NOMO-1 (cell line): ENCODE results near the gene HHAT.
A peak's percentile ranks its signal among the peaks of the same experiment; 100 is the strongest.

Experiments
- DNase-seq, 2 experiments: peaks; one replicate each; lab custom pipeline; 2025; ENCODE audit not compliant: unreplicated experiment in 2 of 2; lab: John Stamatoyannopoulos, UW

Gene HHAT

DNA sequence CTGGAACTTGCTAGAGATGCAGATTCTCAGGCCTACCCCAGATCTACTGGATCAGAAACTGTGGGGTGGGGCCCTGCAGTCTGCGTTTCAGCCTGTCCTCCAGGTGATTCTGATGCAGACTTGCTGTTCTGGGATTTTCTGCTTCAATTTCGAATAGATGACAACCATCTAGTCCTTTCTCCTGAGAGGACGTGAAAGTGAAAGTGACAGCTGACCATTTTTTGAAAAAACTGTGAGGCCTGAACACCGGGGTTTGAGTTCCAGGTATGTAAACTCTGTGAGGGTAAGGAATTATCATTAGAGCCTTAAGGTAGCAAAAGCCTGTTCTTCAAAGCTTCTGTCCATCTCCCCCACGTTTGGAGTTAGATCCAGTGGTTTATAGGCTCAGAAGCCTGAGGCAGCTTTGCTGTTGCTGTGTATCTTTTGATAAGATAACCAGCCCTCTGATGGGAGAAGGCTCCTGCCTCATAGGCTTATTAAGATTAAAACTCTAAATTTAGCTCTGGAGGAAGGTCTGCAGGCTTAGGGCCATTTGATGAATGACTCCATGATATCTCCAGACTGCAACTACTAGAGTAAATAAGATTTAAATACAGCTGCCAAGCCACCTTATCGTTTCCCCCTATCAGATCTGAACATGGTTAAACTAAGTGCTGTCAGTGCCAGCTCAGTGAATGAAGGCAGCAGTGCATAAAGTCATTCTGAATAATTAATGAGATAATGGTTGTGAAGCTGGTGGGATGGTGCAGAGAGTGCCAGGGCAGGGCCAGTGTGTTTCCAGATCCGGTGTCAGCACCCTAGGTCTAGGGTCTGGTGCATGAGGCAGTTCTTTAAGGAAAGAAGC, 335.2 kb downstream of the HHAT start:
- DNase-seq, result no peak

DNA sequence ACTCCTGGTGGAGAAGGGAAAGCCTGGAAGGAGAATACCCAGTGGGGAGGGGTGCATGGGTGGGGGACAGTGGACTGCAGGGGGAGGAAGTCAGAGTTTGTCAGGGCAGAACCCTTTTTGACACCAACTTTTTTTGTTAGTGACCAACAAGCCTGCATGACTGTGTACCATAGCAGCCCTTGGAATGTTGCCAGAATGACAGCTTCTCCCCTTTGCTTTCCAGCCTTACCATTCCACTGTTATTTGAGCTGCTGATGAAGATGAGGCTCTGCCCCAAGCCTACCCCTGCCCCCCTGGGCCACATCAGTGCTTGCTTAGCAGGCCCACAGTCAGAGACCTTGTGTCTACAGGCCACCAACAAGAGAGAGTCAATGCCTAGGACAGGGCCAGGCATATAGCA, 341.2 kb downstream of the HHAT start:
- no peak for DNase-seq

DNA sequence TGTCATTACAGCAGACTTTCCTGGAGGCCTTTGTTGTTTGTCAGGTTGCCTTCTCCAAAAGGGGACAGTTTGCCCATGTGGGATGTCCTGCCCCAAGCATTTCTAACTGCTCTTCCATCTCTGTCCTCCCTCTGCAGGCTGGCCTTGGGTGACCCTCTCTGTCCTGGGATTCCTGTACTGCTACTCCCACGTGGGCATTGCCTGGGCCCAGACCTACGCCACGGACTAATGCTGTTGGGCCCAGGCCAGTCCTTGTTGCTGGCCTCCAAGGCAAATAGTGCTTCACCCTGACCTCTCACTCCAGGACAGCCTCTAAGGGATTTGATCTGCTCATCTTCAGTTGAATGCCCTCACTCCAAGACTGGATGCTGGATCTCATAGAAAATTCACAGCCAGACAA, 345.4 kb downstream of the HHAT start:
- no peak for DNase-seq

DNA sequence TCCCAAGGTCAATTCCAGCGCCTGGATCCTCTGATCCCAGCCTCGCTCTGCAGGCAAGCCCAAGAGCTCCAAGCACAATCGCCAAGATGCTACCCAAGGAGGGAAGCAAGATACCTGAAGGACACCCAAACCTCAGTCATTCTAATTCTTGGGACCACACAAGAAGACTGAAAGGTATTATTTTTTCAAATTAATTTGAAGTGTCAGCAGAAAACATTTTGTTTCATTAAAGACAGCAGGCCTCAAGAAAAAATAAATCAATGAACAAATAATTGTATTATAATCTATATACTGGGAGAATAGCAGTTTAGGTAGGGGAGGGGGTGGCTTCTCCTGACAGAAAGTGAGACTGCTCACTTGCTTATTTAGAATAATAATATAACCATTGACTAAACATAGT, 347.8 kb downstream of the HHAT start:
- DNase-seq, result no peak

GRCh38 chr1:210677533-210677932, 348.8 kb downstream of the HHAT start:
- DNase-seq, result no peak

DNA sequence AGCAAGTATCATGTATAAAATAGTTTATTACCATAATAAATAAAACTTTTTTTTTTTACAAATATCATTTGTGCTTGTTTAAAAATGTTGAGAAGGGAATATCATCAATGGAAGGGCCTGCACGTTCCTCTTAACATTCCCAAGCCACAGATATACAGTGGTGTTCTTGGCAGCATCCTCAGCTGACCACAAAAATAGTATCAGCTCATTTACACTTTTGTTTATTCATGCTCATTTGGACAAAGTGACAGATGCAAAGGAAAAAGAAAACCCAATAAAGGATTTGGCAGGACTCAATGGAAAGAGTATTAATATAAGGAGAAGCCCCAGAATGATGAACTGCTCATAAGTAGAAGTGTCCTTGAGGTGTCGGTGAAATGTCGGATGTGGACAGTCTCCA, 349.6 kb downstream of the HHAT start:
- DNase-seq, result no peak

GRCh38 chr1:210681158-210681557, 352.5 kb downstream of the HHAT start:
- DNase-seq, result peak; percentile 83 to 92

DNA sequence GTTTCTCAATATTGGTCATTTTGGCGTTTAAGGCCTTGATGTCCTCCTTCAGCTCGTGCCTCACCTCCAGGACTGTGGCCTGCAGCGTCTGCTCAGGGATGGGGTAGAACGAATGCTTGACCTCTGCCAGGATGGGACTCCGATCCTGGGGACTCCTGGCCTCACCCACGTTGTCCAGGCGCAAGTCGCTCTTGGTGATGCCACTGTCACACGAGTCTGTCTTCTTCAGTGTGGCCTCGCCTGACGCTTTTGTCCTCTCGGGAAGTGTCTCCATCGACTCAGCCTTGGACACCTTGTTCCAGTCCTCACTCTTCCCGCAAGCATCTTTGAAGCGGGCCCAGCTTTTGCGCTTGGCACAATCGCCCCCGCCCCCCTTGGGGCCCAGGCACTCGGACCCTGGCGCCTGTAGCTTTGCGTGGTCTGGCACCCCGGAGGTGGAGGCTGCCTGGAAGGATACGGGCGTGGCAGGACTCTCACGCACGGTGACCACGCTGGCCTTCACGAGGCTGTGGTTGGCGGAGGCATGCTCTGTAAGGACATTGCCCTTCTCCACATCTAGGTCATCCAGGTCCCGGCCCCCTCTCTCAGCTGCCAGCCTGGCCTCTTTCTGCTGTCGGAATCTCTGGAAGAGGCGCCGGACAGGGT, 354.8 kb downstream of the HHAT start:
- DNase-seq, result no peak

- no peak for DNase-seq
Observed at GRCh38 chr1:210684466-210685294, 356.0 kb downstream of the HHAT start.

- DNase-seq, result no peak
Observed at GRCh38 chr1:210685295-210685650, 356.6 kb downstream of the HHAT start.

DNA sequence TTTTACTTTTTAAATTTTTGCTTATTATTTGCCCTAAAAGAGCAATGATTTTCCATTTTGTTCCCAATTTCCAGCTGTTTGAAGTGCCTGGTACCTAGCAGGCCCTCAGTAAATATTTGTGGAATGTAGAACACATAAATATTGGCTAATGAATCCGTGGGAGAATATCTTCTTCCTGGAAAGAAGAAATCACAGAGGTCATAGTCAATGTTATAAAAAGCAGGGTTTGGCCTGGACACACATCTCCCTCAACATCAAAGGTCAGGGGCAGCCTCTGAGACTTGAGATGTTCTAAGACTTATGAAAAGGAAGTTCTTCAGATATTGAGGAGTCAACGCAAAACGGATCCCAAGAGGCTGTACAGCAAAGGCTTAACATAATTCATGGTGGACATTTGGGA, 358.1 kb downstream of the HHAT start:
- DNase-seq, result peak in 1 of 2 experiments; percentile 26

- no peak for DNase-seq
Observed at GRCh38 chr1:210687582-210688279, 359.0 kb downstream of the HHAT start.

GRCh38 chr1:210688512-210689234, 360.0 kb downstream of the HHAT start:
- DNase-seq, result no peak

DNA sequence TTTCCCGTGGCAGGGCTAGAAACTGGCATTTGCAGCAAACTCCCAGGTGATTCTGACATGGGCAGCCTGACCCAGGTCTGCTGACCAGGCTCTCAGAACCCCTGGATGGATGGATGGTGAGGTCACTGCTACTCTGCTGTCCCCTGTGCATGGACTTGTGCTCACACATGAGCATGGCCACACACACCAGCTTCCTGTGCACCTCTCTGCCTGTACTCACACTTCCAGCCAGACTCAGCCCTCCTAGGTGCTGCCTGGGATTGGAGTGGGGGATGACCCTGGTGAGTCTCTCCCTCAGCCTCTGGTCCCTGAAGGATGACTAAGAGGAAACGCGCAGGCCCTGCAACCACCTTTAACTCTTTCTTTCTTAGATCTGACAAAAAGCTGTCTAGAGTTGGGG, 361.1 kb downstream of the HHAT start:
- DNase-seq, result no peak

- DNase-seq, result no peak
Observed at GRCh38 chr1:210690236-210690635, 361.5 kb downstream of the HHAT start.

GRCh38 chr1:210691039-210691610, 362.4 kb downstream of the HHAT start:
- no peak for DNase-seq

GRCh38 chr1:210692796-210693195, 364.1 kb downstream of the HHAT start:
- peak; percentile 78 for DNase-seq

- DNase-seq, result no peak
Observed at GRCh38 chr1:210695026-210695425, 366.3 kb downstream of the HHAT start.

- no peak for DNase-seq
Observed at GRCh38 chr1:210696709-210697108, 368.0 kb downstream of the HHAT start.

GRCh38 chr1:210697185-210697584, 368.5 kb downstream of the HHAT start:
- no peak for DNase-seq
